Measurements from ENCODE around the gene SNX25.

Gene SNX25

GRCh38 chr4:185395956-185396723 lies 186.7 kb downstream of the SNX25 start:
- H3K4me3 ChIP-seq (ENCODE audit: severe bottlenecking) = peak overlapping the region; percentile 45
- H3K27ac ChIP-seq (ENCODE audit: poor library complexity, severe bottlenecking) = peak overlapping the region; percentile 94

DNA sequence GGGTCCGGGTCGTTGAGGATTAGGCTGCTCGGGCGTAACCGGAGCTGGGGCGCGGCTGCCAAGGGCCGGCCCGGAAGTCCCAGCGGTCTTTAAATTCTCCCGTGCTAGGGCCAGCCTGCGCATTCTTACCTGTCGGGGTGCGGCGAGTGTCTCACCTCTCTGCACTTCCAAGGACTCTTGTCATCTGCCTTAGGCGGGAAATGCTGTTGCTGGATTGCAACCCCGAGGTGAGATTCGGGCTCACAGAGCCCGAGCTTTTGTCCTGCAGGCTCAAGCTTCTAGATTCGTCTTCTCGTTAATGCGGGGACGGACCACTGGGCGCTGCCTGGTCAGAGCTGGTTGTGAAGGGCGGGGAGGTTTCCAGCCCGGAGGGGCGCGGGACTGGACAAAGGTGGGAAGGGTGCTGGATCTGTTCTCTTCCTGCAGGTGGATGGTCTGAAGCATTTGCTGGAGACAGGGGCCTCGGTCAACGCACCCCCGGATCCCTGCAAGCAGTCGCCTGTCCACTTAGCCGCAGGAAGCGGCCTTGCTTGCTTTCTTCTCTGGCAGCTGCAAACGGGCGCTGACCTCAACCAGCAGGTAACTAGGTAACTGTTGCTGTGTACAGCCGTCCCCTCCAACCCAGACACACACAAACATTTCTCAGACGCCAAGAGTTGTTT lies 187.5 kb downstream of the SNX25 start, which contains the start of gene ANKRD37:
ANKRD37 (plus strand) TSS at position 118 of the 662 bp plus-strand sequence; CDS start at position 201, 83 bp downstream.
- peak within 1 kb of the TSS; percentile 94 for H3K27ac ChIP-seq (ENCODE audit: poor library complexity, severe bottlenecking)
- peak within 1 kb of the TSS; percentile 45 for H3K4me3 ChIP-seq (ENCODE audit: severe bottlenecking)
- H3K36me3 ChIP-seq (ENCODE audit: low read depth) = peaks cover 43% of the 10 kb centered on the region
- ATAC-seq (ENCODE audit: low read depth) (peak; percentile 87), DNase-seq (ENCODE audit: low spot score) (no peak)
- H3K9me3 ChIP-seq (ENCODE audit: severe bottlenecking) = no peaks in the 10 kb centered on the region
- H3K27me3 ChIP-seq (ENCODE audit: insufficient read depth, poor library complexity, severe bottlenecking) = no peaks in the 10 kb centered on the region
- H3K4me1 ChIP-seq (ENCODE audit: insufficient read depth, poor library complexity, severe bottlenecking) = peaks cover 12% of the 10 kb centered on the region
- TF ChIP-seq, protein P1, sequence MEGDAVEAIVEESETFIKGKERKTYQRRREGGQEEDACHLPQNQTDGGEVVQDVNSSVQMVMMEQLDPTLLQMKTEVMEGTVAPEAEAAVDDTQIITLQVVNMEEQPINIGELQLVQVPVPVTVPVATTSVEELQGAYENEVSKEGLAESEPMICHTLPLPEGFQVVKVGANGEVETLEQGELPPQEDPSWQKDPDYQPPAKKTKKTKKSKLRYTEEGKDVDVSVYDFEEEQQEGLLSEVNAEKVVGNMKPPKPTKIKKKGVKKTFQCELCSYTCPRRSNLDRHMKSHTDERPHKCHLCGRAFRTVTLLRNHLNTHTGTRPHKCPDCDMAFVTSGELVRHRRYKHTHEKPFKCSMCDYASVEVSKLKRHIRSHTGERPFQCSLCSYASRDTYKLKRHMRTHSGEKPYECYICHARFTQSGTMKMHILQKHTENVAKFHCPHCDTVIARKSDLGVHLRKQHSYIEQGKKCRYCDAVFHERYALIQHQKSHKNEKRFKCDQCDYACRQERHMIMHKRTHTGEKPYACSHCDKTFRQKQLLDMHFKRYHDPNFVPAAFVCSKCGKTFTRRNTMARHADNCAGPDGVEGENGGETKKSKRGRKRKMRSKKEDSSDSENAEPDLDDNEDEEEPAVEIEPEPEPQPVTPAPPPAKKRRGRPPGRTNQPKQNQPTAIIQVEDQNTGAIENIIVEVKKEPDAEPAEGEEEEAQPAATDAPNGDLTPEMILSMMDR (IDR thresholded peaks at IDR 0.05; ENCODE audit: poor library complexity, severe bottlenecking) = no peak

More at GRCh38 chr4:185395956-185396723, 186.7 kb downstream of the SNX25 start:
- TF ChIP-seq, protein P1 (IDR thresholded peaks at IDR 0.05; ENCODE audit: poor library complexity, severe bottlenecking) = no peak
- ATAC-seq (ENCODE audit: low read depth) (peak; percentile 64), DNase-seq (ENCODE audit: low spot score) (peak; percentile 96)
- no peaks in the 10 kb centered on the region for H3K27me3 ChIP-seq (ENCODE audit: insufficient read depth, poor library complexity, severe bottlenecking)
- H3K4me1 ChIP-seq (ENCODE audit: insufficient read depth, poor library complexity, severe bottlenecking) = peaks cover 12% of the 10 kb centered on the region
- H3K9me3 ChIP-seq (ENCODE audit: severe bottlenecking) = no peaks in the 10 kb centered on the region
- H3K36me3 ChIP-seq (ENCODE audit: low read depth) = peaks cover 36% of the 10 kb centered on the region

- TF ChIP-seq, protein P1 (IDR thresholded peaks at IDR 0.05; ENCODE audit: poor library complexity, severe bottlenecking) = no peak
- H3K27ac ChIP-seq (ENCODE audit: poor library complexity, severe bottlenecking) = no peak overlapping the region
- DNase-seq (ENCODE audit: low spot score) (no peak), ATAC-seq (ENCODE audit: low read depth) (no peak)
- H3K4me3 ChIP-seq (ENCODE audit: severe bottlenecking) = no peak overlapping the region
- H3K27me3 ChIP-seq (ENCODE audit: insufficient read depth, poor library complexity, severe bottlenecking) = no peaks in the 10 kb centered on the region
- H3K36me3 ChIP-seq (ENCODE audit: low read depth) = peaks cover 58% of the 10 kb centered on the region
- H3K9me3 ChIP-seq (ENCODE audit: severe bottlenecking) = no peaks in the 10 kb centered on the region
- peaks cover 12% of the 10 kb centered on the region for H3K4me1 ChIP-seq (ENCODE audit: insufficient read depth, poor library complexity, severe bottlenecking)
Observed at GRCh38 chr4:185398618-185399017, 189.2 kb downstream of the SNX25 start.

DNA sequence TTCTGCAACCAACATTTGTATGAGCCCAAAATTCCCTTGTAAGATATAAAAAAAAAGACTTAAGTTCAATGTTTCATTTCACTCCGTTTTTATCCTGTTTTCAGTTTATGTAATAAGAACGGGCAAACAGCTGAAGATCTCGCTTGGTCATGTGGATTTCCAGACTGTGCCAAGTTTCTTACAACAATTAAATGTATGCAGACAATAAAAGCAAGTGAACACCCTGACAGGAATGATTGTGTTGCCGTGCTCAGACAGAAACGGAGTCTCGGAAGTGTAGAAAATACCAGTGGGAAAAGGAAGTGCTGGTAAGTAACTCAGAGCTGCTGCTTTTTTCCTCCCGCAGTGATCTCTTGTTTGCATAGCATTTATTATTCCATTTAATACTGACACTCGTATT lies 190.1 kb downstream of the SNX25 start:
- no peaks in the 10 kb centered on the region for H3K27me3 ChIP-seq (ENCODE audit: insufficient read depth, poor library complexity, severe bottlenecking)
- H3K4me3 ChIP-seq (ENCODE audit: severe bottlenecking) = no peak overlapping the region
- H3K4me1 ChIP-seq (ENCODE audit: insufficient read depth, poor library complexity, severe bottlenecking) = peaks cover 12% of the 10 kb centered on the region
- H3K9me3 ChIP-seq (ENCODE audit: severe bottlenecking) = no peaks in the 10 kb centered on the region
- no peak for ATAC-seq (ENCODE audit: low read depth)
- H3K36me3 ChIP-seq (ENCODE audit: low read depth) = peaks cover 59% of the 10 kb centered on the region
- no peak overlapping the region for H3K27ac ChIP-seq (ENCODE audit: poor library complexity, severe bottlenecking)
- no peak for DNase-seq (ENCODE audit: low spot score)
- TF ChIP-seq, protein P1 (IDR thresholded peaks at IDR 0.05; ENCODE audit: poor library complexity, severe bottlenecking) = no peak
